A673 (cell line): Measurements from ENCODE around the gene CSTPP1. TPM values are rescaled to one million over a fixed set of nuclear protein-coding genes. Genes with fewer than 3 reads are reported as not detected.

Experiments
- BruUV-seq: library from RNA; stranded (reverse); fragments of 400-500 nt; replicated peaks from 2 replicates; lab custom pipeline; 2021; lab: Mats Ljungman, UMichigan
- CTCF ChIA-PET: fragments of 300-600 bp; sonication (Branson Sonifier 250); formaldehyde crosslinking; loops from one replicate; lab custom pipeline; 2022; ENCODE audit warnings: antibody characterized with exemption; lab: Charles Lee
- POLR2A ChIA-PET: fragments of 300-600 bp; sonication (Branson Sonifier 250); formaldehyde crosslinking; loops from one replicate; lab custom pipeline; 2022; ENCODE audit warnings: antibody characterized with exemption; ENCODE audit not compliant: low non-redundant PET; lab: Charles Lee
- DNase-seq: peaks from one replicate; pipeline ENCODE4 v3.0.0-alpha.2; 2015; ENCODE audit warnings: low spot score
- H3K27ac ChIP-seq: fragments of 200-600 bp; sonication (generic); 2 replicates; pipeline ENCODE4 v1.5.1; 2016; ENCODE audit warnings: mixed run types, low read depth, mild to moderate bottlenecking, mixed read lengths, antibody characterized with exemption, low read length; ENCODE audit not compliant: poor library complexity, severe bottlenecking
- H3K27me3 ChIP-seq: fragments of 200-600 bp; sonication (generic); replicated peaks from 2 replicates; pipeline ENCODE4 v1.6.1; 2017; ENCODE audit warnings: mixed run types, low read depth, mild to moderate bottlenecking, mixed read lengths, antibody characterized with exemption, low read length; ENCODE audit not compliant: insufficient read depth, poor library complexity
- H3K36me3 ChIP-seq: fragments of 200-600 bp; sonication (generic); 2 replicates; pipeline ENCODE4 v1.6.1; 2016; ENCODE audit warnings: mixed run types, mild to moderate bottlenecking, mixed read lengths, antibody characterized with exemption, low read length; ENCODE audit not compliant: insufficient read depth, poor library complexity, severe bottlenecking
- H3K4me1 ChIP-seq: fragments of 200-600 bp; sonication (generic); 2 replicates; pipeline ENCODE4 v1.6.1; 2017; ENCODE audit warnings: mixed run types, mild to moderate bottlenecking, mixed read lengths, antibody characterized with exemption, low read length; ENCODE audit not compliant: insufficient read depth, poor library complexity, severe bottlenecking
- H3K4me3 ChIP-seq: fragments of 200-600 bp; sonication (generic); 2 replicates; pipeline ENCODE4 v1.5.1; 2016; ENCODE audit warnings: low read depth, mixed run types, mild to moderate bottlenecking, mixed read lengths, low read length; ENCODE audit not compliant: poor library complexity, severe bottlenecking
- H3K9me3 ChIP-seq: fragments of 200-600 bp; sonication (generic); 2 replicates; pipeline ENCODE4 v1.6.1; 2016; ENCODE audit warnings: mixed run types, low read depth, mild to moderate bottlenecking, mixed read lengths, antibody characterized with exemption, low read length; ENCODE audit not compliant: poor library complexity, severe bottlenecking
- EZH2 ChIP-seq: fragments of 200-600 bp; sonication (generic); IDR thresholded peaks from 2 replicates; pipeline ENCODE4 v1.6.1; 2017; ENCODE audit warnings: borderline replicate concordance, low read depth, mild to moderate bottlenecking, mixed read lengths, antibody characterized with exemption, low read length; ENCODE audit not compliant: poor library complexity, severe bottlenecking
- intact Hi-C: fragments of 100-400 bp; cut with micrococcal nuclease; formaldehyde crosslinking; loops from one replicate; pipeline ENCODE4 v1.10.0; 2022; ENCODE audit not compliant: unreplicated experiment
- total RNA-seq: library from RNA; stranded (reverse); gene quantifications from 2 replicates; pipeline ENCODE4 v1.2.3, GENCODE V29; 2021
- TF ChIP-seq, protein P1 (sequence below): fragments of 300-800, 200-600 bp; sonication (generic); conservative IDR thresholded peaks from 2 replicates; pipeline ENCODE4 v1.5.1; 2017; ENCODE audit warnings: low read depth, mild to moderate bottlenecking, antibody characterized with exemption, low read length, moderate library complexity, mixed read lengths

Gene CSTPP1
- total RNA-seq, 1 experiment from 2014 or later: 79.3 TPM

DNA sequence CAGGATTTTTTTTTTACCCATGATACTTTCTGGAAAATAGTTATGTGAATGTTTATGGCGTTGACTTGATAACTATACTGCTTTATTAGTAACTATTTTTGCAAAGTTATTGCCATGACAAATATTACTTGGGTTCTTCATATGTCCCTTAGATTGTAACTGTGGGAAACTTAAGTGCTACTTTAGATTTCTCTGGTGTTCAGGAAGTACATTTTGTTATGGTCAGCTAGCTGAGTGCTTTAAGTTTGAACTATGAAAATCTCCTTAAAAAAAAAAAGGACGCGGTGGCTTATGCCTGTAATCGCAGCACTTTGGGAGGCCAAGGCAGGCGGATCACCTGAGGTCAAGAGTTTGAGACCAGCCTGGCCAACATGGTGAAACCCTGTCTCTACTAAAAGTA, 42.8 kb downstream of the CSTPP1 start:
- no peak for TF ChIP-seq EZH2
- TF ChIP-seq, protein P1, sequence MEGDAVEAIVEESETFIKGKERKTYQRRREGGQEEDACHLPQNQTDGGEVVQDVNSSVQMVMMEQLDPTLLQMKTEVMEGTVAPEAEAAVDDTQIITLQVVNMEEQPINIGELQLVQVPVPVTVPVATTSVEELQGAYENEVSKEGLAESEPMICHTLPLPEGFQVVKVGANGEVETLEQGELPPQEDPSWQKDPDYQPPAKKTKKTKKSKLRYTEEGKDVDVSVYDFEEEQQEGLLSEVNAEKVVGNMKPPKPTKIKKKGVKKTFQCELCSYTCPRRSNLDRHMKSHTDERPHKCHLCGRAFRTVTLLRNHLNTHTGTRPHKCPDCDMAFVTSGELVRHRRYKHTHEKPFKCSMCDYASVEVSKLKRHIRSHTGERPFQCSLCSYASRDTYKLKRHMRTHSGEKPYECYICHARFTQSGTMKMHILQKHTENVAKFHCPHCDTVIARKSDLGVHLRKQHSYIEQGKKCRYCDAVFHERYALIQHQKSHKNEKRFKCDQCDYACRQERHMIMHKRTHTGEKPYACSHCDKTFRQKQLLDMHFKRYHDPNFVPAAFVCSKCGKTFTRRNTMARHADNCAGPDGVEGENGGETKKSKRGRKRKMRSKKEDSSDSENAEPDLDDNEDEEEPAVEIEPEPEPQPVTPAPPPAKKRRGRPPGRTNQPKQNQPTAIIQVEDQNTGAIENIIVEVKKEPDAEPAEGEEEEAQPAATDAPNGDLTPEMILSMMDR: no peak
- no peak overlapping the region for H3K27ac ChIP-seq
- no peaks in the 10 kb centered on the region for H3K9me3 ChIP-seq
- H3K4me1 ChIP-seq: peaks cover 25% of the 10 kb centered on the region
- H3K4me3 ChIP-seq: no peak overlapping the region
- intact Hi-C loops: no loop called here
- H3K27me3 ChIP-seq: no peaks in the 10 kb centered on the region
- DNase-seq: no peak
- no peaks in the 10 kb centered on the region for H3K36me3 ChIP-seq
- CTCF ChIA-PET: no interaction called here
- BruUV-seq: no TSS peak
- POLR2A ChIA-PET: no interaction called here

DNA sequence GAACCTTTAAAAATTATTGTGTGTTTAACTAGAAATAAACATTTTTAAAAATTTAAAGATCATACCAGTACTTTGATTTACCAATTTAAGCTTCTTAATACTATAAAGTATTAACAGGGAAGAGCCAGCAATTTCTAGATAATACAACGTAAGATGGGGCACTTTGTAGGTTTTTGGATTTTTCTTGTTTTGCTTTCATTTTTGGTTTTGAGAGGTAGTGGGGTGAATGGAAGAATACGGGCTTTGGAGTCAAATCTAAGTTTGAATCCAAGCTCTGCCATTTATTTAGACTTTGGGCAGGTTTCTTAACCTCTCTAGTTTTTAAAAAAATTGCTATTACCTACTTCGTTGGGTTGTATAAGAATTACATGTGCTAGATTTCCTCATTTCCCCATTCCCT, 44.9 kb downstream of the CSTPP1 start:
- DNase-seq: no peak
- no TSS peak for BruUV-seq
- Histone ChIP-seq H3K4me1 (peaks cover 18% of the 10 kb centered on the region), H3K27ac (no peak overlapping the region), H3K4me3 (no peak overlapping the region), H3K36me3 (no peaks in the 10 kb centered on the region), H3K9me3 (no peaks in the 10 kb centered on the region), H3K27me3 (no peaks in the 10 kb centered on the region)
- intact Hi-C loops: no loop called here
- CTCF ChIA-PET: no interaction called here
- POLR2A ChIA-PET: no interaction called here
- no peak for TF ChIP-seq EZH2
- TF ChIP-seq, protein P1: no peak

GRCh38 chr11:46982797-46983452, 46.4 kb downstream of the CSTPP1 start:
- no peak for DNase-seq
- H3K27ac ChIP-seq: no peak overlapping the region
- intact Hi-C loops: no loop called here
- H3K9me3 ChIP-seq: no peaks in the 10 kb centered on the region
- no peaks in the 10 kb centered on the region for H3K27me3 ChIP-seq
- no TSS peak for BruUV-seq
- ChIA-PET POLR2A (no interaction called here), CTCF (no interaction called here)
- no peak for TF ChIP-seq EZH2
- TF ChIP-seq, protein P1: no peak
- H3K36me3 ChIP-seq: no peaks in the 10 kb centered on the region
- H3K4me1 ChIP-seq: peaks cover 3% of the 10 kb centered on the region
- no peak overlapping the region for H3K4me3 ChIP-seq
